Thyroid gland (tissue), 4 donors: ENCODE data around the gene SAG.

Experiments
- POLR2A ChIP-seq, 2 donors: fragments of 450-650 bp; IDR thresholded peaks; one replicate each; pipeline ENCODE4 v1.6.1; 2017; ENCODE audit warnings: antibody characterized with exemption in 2 of 2, mild to moderate bottlenecking in 2 of 2, moderate library complexity in 1 of 2
- TF ChIP-seq, protein P1 (sequence below), 6 experiments: fragments of 200-600 bp in 3 of 6; fragments of 450-650 bp in 3 of 6; sonication (generic) in 3 of 6; IDR thresholded peaks; one replicate each; pipeline ENCODE4 v1.5.1; 2016 to 2019; ENCODE audit warnings: antibody characterized with exemption in 6 of 6, mild to moderate bottlenecking in 2 of 6, inconsistent platforms in 1 of 6, moderate library complexity in 1 of 6

GRCh38 chr2:233311241-233311926 lies 3.8 kb downstream of the SAG start:
- TF ChIP-seq, protein P1, sequence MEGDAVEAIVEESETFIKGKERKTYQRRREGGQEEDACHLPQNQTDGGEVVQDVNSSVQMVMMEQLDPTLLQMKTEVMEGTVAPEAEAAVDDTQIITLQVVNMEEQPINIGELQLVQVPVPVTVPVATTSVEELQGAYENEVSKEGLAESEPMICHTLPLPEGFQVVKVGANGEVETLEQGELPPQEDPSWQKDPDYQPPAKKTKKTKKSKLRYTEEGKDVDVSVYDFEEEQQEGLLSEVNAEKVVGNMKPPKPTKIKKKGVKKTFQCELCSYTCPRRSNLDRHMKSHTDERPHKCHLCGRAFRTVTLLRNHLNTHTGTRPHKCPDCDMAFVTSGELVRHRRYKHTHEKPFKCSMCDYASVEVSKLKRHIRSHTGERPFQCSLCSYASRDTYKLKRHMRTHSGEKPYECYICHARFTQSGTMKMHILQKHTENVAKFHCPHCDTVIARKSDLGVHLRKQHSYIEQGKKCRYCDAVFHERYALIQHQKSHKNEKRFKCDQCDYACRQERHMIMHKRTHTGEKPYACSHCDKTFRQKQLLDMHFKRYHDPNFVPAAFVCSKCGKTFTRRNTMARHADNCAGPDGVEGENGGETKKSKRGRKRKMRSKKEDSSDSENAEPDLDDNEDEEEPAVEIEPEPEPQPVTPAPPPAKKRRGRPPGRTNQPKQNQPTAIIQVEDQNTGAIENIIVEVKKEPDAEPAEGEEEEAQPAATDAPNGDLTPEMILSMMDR (IDR thresholded peaks at IDR 0.05), result no peak
- TF ChIP-seq POLR2A (IDR thresholded peaks at IDR 0.05), result no peak
